K562 (cell line): Measurements from ENCODE around the gene NKX1-2. TPM values are rescaled to one million over a fixed set of nuclear protein-coding genes. Genes with fewer than 3 reads are reported as not detected.

Source experiments
- ATAC-seq: fragments of 200-7000 bp; cut with Tn5 transposase; 3 replicates; pipeline ENCODE4 v1.9.1; 2020; ENCODE audit warnings: moderate library complexity
- BruUV-seq: library from RNA; stranded (reverse); fragments of 400-500 nt; replicated peaks from 2 replicates; lab custom pipeline; 2021; lab: Mats Ljungman, UMichigan
- CTCF ChIA-PET: fragments of 300-600 bp; formaldehyde crosslinking; extraction: SDS; loops from one replicate; lab custom pipeline; 2021; ENCODE audit warnings: low intra/inter-chr PET ratio; lab: Yijun Ruan, JAX
- POLR2A ChIA-PET: fragments of 300-600, 350-650 bp; sonication (Branson Sonifier 250); formaldehyde crosslinking; extraction: SDS; loops from one replicate; lab custom pipeline; 2021; ENCODE audit warnings: antibody characterized with exemption, inconsistent platforms; lab: Yijun Ruan, JAX
- DNase-seq, 4 experiments: peaks; one replicate each; pipeline versions ENCODE4 v3.0.0 to v3.0.0-alpha.2; 2011 to 2018; ENCODE audit warnings: low spot score in 3 of 4, mixed read lengths in 3 of 4; ENCODE audit errors: extremely low read depth in 1 of 4
- FAIRE-seq: peaks from 2 replicates; lab custom pipeline; 2011; peaks lifted over from hg19 to GRCh38; lab: Jason Lieb, UNC
- H2AFZ ChIP-seq: 2 replicates; pipeline ENCODE4 v1.6.0; 2011; ENCODE audit warnings: low read depth, low read length, control low read depth, inconsistent platforms
- H3K27ac ChIP-seq: fragments of 200-600 bp; 3 replicates; pipeline ENCODE4 v1.8.0; 2011; ENCODE audit warnings: low read depth, mild to moderate bottlenecking, control low read depth, inconsistent platforms, low read length, moderate library complexity, mixed read lengths; ENCODE audit errors: extremely low read depth
- H3K27me3 ChIP-seq, 2 experiments: fragments of 300-600 bp in 1 of 2; 2 replicates in 1 of 2; 3 replicates in 1 of 2; pipeline versions ENCODE4 v1.6.0 to v1.8.0; 2011; ENCODE audit warnings: inconsistent platforms in 2 of 2, low read length in 2 of 2, mild to moderate bottlenecking in 1 of 2, mixed read lengths in 1 of 2, moderate library complexity in 1 of 2; ENCODE audit not compliant: control insufficient read depth in 2 of 2, insufficient read depth in 2 of 2
- H3K36me3 ChIP-seq: fragments of 300-600 bp; 3 replicates; pipeline ENCODE4 v1.8.0; 2011; ENCODE audit warnings: mild to moderate bottlenecking, low read length, inconsistent platforms; ENCODE audit not compliant: control insufficient read depth, insufficient read depth
- H3K4me1 ChIP-seq, 2 experiments: fragments of 200-600 bp in 1 of 2; replicated peaks in 1 of 2; 2 replicates in 1 of 2; 3 replicates in 1 of 2; pipeline versions ENCODE4 v1.5.1 to v1.8.0; 2011; ENCODE audit warnings: inconsistent platforms in 2 of 2, low read length in 2 of 2, mild to moderate bottlenecking in 1 of 2, mixed read lengths in 1 of 2, moderate library complexity in 1 of 2; ENCODE audit not compliant: control insufficient read depth in 2 of 2, insufficient read depth in 2 of 2
- H3K4me2 ChIP-seq: 2 replicates; pipeline ENCODE4 v1.6.1; 2011; ENCODE audit warnings: low read length, control low read depth, inconsistent platforms, mixed read lengths; ENCODE audit not compliant: insufficient read depth
- H3K4me3 ChIP-seq: fragments of 200-600 bp; sonication (generic), shearing (Covaris generic); 2 replicates; pipeline ENCODE4 v1.5.1; 2016; ENCODE audit warnings: control low read depth, inconsistent platforms
- H3K79me2 ChIP-seq: fragments of 200-600 bp; 3 replicates; pipeline ENCODE4 v1.8.0; 2011; ENCODE audit warnings: low read length, inconsistent platforms; ENCODE audit not compliant: control insufficient read depth, insufficient read depth
- H3K9ac ChIP-seq, 2 experiments: 2 replicates each; pipeline versions ENCODE4 v1.6.0 to v1.6.1; 2011; ENCODE audit warnings: low read depth in 2 of 2, low read length in 2 of 2, control low read depth in 1 of 2, inconsistent platforms in 1 of 2, mild to moderate bottlenecking in 1 of 2, mixed read lengths in 1 of 2; ENCODE audit not compliant: insufficient read depth in 1 of 2
- H3K9me1 ChIP-seq: one replicate; pipeline ENCODE4 v1.6.0; 2011; ENCODE audit warnings: inconsistent platforms, mild to moderate bottlenecking, low read length, moderate library complexity; ENCODE audit not compliant: control insufficient read depth, insufficient read depth
- H3K9me3 ChIP-seq: replicated peaks from 2 replicates; pipeline ENCODE4 v1.5.1; 2011; ENCODE audit warnings: low read depth, low read length, inconsistent platforms; ENCODE audit not compliant: control insufficient read depth, insufficient read depth
- H4K20me1 ChIP-seq: replicated peaks from 2 replicates; pipeline ENCODE4 v1.6.1; 2011; ENCODE audit warnings: low read length, inconsistent platforms, mixed read lengths; ENCODE audit not compliant: control insufficient read depth, insufficient read depth
- CBFA2T2 ChIP-seq: fragments of 450-650 bp; conservative IDR thresholded peaks from 2 replicates; pipeline ENCODE4 v1.6.1; 2017; ENCODE audit warnings: mild to moderate bottlenecking
- DPF2 ChIP-seq: fragments of 450-650 bp; IDR thresholded peaks from 2 replicates; pipeline ENCODE4 v1.6.1; 2016
- EP300 ChIP-seq: IDR thresholded peaks from 2 replicates; pipeline ENCODE4 v1.6.1; 2012; ENCODE audit warnings: low read length, improper control_type of control experiment
- KDM1A ChIP-seq, 2 experiments: fragments of 450-650 bp; IDR thresholded peaks; 2 replicates each; pipeline ENCODE4 v1.6.1; 2016; ENCODE audit warnings: mild to moderate bottlenecking in 2 of 2
- NCOR1 ChIP-seq: fragments of 450-650 bp; IDR thresholded peaks from 2 replicates; pipeline ENCODE4 v1.6.1; 2016; ENCODE audit warnings: mild to moderate bottlenecking, moderate library complexity
- PKNOX1 ChIP-seq: fragments of 450-650 bp; IDR thresholded peaks from 2 replicates; pipeline ENCODE4 v1.6.1; 2016
- POLR2A ChIP-seq: fragments of 450-650 bp; conservative IDR thresholded peaks from 2 replicates; pipeline ENCODE4 v1.6.1; 2016
- RCOR1 ChIP-seq, 2 experiments: IDR thresholded peaks; 2 replicates each; pipeline ENCODE4 v1.6.1; 2012; ENCODE audit warnings: low read depth in 2 of 2, low read length in 2 of 2, borderline replicate concordance in 1 of 2, improper control_type of control experiment in 1 of 2
- SMARCA4 ChIP-seq: fragments of 450-650 bp; IDR thresholded peaks from 2 replicates; pipeline ENCODE4 v1.6.1; 2016
- TAL1 ChIP-seq: fragments of 450-650 bp; IDR thresholded peaks from 2 replicates; pipeline ENCODE4 v1.6.1; 2016; ENCODE audit warnings: mild to moderate bottlenecking
- TCF3 ChIP-seq: sonication (generic); formaldehyde crosslinking; IDR thresholded peaks from 2 replicates; pipeline ENCODE4 v1.4.0; 2020; ENCODE audit warnings: mild to moderate bottlenecking, missing genetic modification reagents
- TEAD4 ChIP-seq, 2 experiments: sonication (generic) in 1 of 2; formaldehyde crosslinking in 1 of 2; IDR thresholded peaks; 2 replicates each; pipeline versions ENCODE4 v1.6.1 to v1.8.0; 2012 to 2022; ENCODE audit warnings: borderline replicate concordance in 1 of 2, inconsistent platforms in 1 of 2, low read length in 1 of 2, mild to moderate bottlenecking in 1 of 2, missing genetic modification reagents in 1 of 2
- TSC22D4 ChIP-seq: fragments of 450-650 bp; IDR thresholded peaks from 2 replicates; pipeline ENCODE4 v1.6.1; 2016; ENCODE audit warnings: missing genetic modification characterization, missing biosample characterization, control low read depth
- ZNF121 ChIP-seq: sonication (generic); formaldehyde crosslinking; conservative IDR thresholded peaks from 2 replicates; pipeline ENCODE4 v1.8.0; 2022; ENCODE audit warnings: missing genetic modification reagents
- ZNF175 ChIP-seq: fragments of 200-800 bp; sonication (Bioruptor generic); IDR thresholded peaks from 2 replicates; pipeline ENCODE4 v1.6.1; 2016; ENCODE audit warnings: low read depth, mild to moderate bottlenecking, missing genetic modification characterization, missing compliant biosample characterization
- ZNF311 ChIP-seq: fragments of 250-450 bp; sonication (Bioruptor Pico); IDR thresholded peaks from 2 replicates; pipeline ENCODE4 v1.4.0; 2020; ENCODE audit warnings: mild to moderate bottlenecking, moderate library complexity
- ZNF507 ChIP-seq: conservative IDR thresholded peaks from 2 replicates; pipeline ENCODE4 v1.6.1; 2017; ENCODE audit warnings: missing genetic modification characterization, missing compliant biosample characterization
- WGBS: fragments of 100-300 bp; shearing (Covaris generic); methylation state at CpG from one replicate; pipeline ENCODE4 v1.1.6; 2016; ENCODE audit warnings: low coverage, mixed read lengths; ENCODE audit not compliant: insufficient coverage; ENCODE audit errors: missing lambda C conversion rate; 5-methylcytosine and 5-hydroxymethylcytosine counted together
- in situ Hi-C: fragments of 300-500 bp; cut with MboI; formaldehyde crosslinking; loops from 4 replicates; pipeline ENCODE4 v1.15.0; 2018; ENCODE audit warnings: inconsistent platforms, mixed read lengths
- intact Hi-C: fragments of 100-400 bp; cut with micrococcal nuclease; formaldehyde crosslinking; loops from 2 replicates; pipeline ENCODE4 v1.14.2; 2022
- polyA plus RNA-seq, 8 experiments: library from polyadenylated mRNA; depleted of rRNA in 4 of 8; stranded (reverse) in 5 of 8; unstranded in 3 of 8; fragments of >200 nt; fragmentation: Nextera tagmentation in 2 of 8; fragmentation: Illumina TruSeq in 1 of 8; extraction: Ambion mirVana in 2 of 8; extraction: Trizol in 1 of 8; gene quantifications; 2 replicates each; pipeline versions ENCODE4 v1.2.1 to v1.2.3, GENCODE V29; 2011 to 2014; ENCODE audit warnings: inconsistent platforms in 1 of 8, missing spikeins in 1 of 8
- total RNA-seq, 7 experiments: library from RNA; depleted of rRNA in 6 of 7; stranded (reverse); fragments of >200 nt in 6 of 7; fragmentation: Illumina TruSeq in 2 of 7; extraction: Trizol in 2 of 7; gene quantifications; 2 replicates each; pipeline versions ENCODE4 v1.2.1 to v1.2.3, GENCODE V29; 2011 to 2021; ENCODE audit warnings: low replicate concordance in 1 of 7

NKX1-2 gene
- total and polyA plus RNA-seq, 9 of the 15 experiments (the other 6 are each of a cell fraction or from before 2014, with no cell fraction given), result not detected

- Histone ChIP-seq H3K27ac (no peak overlapping the region), H3K9me3 (no peaks in the 10 kb centered on the region), H3K4me3 (no peak overlapping the region), H3K4me2 (no peak overlapping the region), H2AFZ (no peak overlapping the region), H3K4me1 (peaks cover 23 to 25% of the 10 kb centered on the region in 2 experiments; a peak in 3 of 5 replicates), H3K9ac (no peak overlapping the region), H4K20me1 (0 out of 2 replicates have a peak, but pooled peaks cover 2% of the 10 kb centered on the region), H3K9me1 (no peaks in the 10 kb centered on the region), H3K27me3 (no peaks in the 10 kb centered on the region), H3K79me2 (no peaks in the 10 kb centered on the region), H3K36me3 (no peaks in the 10 kb centered on the region)
- DNase-seq, result no peak
- intact Hi-C loops, result no loop called here
- in situ Hi-C loops, result no loop called here
- no peak for FAIRE-seq
- no TSS peak for BruUV-seq
- CTCF ChIA-PET, result no interaction called here
- WGBS, result 55% methylated on average over 2 of the region's 4 CpGs
- POLR2A ChIA-PET, result no interaction called here
- ATAC-seq, result no peak
- no peak for TF ChIP-seq ZNF175
- no peak for TF ChIP-seq EP300
- TF ChIP-seq POLR2A, result no peak
- TF ChIP-seq, all 486 proteins: peak for 0
Observed at GRCh38 chr10:124425227-124425962, 24.4 kb downstream of the NKX1-2 start.

- Histone ChIP-seq H3K9me1 (no peaks in the 10 kb centered on the region), H3K36me3 (no peaks in the 10 kb centered on the region), H3K9ac (no peak overlapping the region), H3K79me2 (no peaks in the 10 kb centered on the region; the same call in 2 of the 3 replicates), H3K9me3 (no peaks in the 10 kb centered on the region), H3K27me3 (no peaks in the 10 kb centered on the region), H3K4me2 (no peak overlapping the region; the same call in 1 of the 2 replicates), H4K20me1 (0 out of 2 replicates have a peak, but pooled peaks cover 2% of the 10 kb centered on the region), H3K27ac (no peak overlapping the region), H2AFZ (no peak overlapping the region), H3K4me1 (peaks cover 34 to 40% of the 10 kb centered on the region in 2 experiments), H3K4me3 (no peak overlapping the region)
- 5% methylated on average over 4 of the region's 5 CpGs for WGBS
- ChIA-PET POLR2A (interaction anchor here (0.6 to 1.1 kb wide), 3 partner anchors 14 to 51 kb away, joined by 3 to 4 read pairs (median 3); no protein-coding TSS in a partner anchor), CTCF (no interaction called here)
- no peak for ATAC-seq
- FAIRE-seq, result peak; percentile 57
- DNase-seq, result peak in 2 of 4 experiments; percentile 32 to 59
- no TSS peak for BruUV-seq
- intact Hi-C loops, result loop anchor here (5.0 kb wide), 1 partner anchor 63 kb away; no protein-coding TSS in a partner anchor
- in situ Hi-C loops, result no loop called here
- TF ChIP-seq PKNOX1 (0 out of 2 replicates have a peak, but pooled peaks have one; percentile 16), TSC22D4 (no peak), SMARCA4 (0 out of 2 replicates have a peak, but pooled peaks have one; percentile 20), RCOR1 (IDR thresholded peaks at IDR 0.05; ENCODE audit: borderline replicate concordance in 1 of 2, low read depth in 2 of 2, low read length in 2 of 2) (peak in 1 of 2 experiments; percentile 57; a peak in 2 of 4 replicates), TCF3 (CRISPR knock-in tag) (peak; percentile 73), ZNF507 (no peak), KDM1A (IDR thresholded peaks at IDR 0.05) (peak; percentile 48 to 55), ZNF121 (CRISPR knock-in tag) (0 out of 2 replicates have a peak, but pooled peaks have one; percentile 68), NCOR1 (peak; percentile 32; the same call in 1 of the 2 replicates), ZNF311 (CRISPR knock-in tag) (no peak), TEAD4 (IDR thresholded peaks at IDR 0.05; ENCODE audit: low read length) (peak; percentile 62), TEAD4 (CRISPR knock-in tag; IDR thresholded peaks at IDR 0.05; ENCODE audit: borderline replicate concordance) (no peak), TAL1 (peak; percentile 54), CBFA2T2 (peak; percentile 48), DPF2 (peak; percentile 57; the same call in 1 of the 2 replicates)
Observed at GRCh38 chr10:124423813-124424212, 26.0 kb downstream of the NKX1-2 start.
